NT2/D1 (cell line): ENCODE data around the gene AGBL4.

ENCODE experiments used
- DNase-seq: peaks from one replicate; pipeline ENCODE4 v3.0.0-alpha.2; 2011; ENCODE audit warnings: low read depth, low spot score
- H3K27me3 ChIP-seq: 2 replicates; pipeline ENCODE4 v1.6.0; 2011; ENCODE audit warnings: mild to moderate bottlenecking; ENCODE audit not compliant: insufficient read length, insufficient read depth
- H3K36me3 ChIP-seq: 2 replicates; pipeline ENCODE4 v1.6.1; 2011; ENCODE audit warnings: mild to moderate bottlenecking, low read length, mixed read lengths; ENCODE audit not compliant: insufficient read depth, insufficient read length
- H3K4me1 ChIP-seq: 2 replicates; pipeline ENCODE4 v1.5.1; 2011; ENCODE audit not compliant: insufficient read depth, insufficient read length
- H3K4me3 ChIP-seq: 2 replicates; pipeline ENCODE4 v1.5.1; 2011; ENCODE audit warnings: low read depth; ENCODE audit not compliant: insufficient read length
- H3K9ac ChIP-seq: 2 replicates; pipeline ENCODE4 v1.6.0; 2011; ENCODE audit warnings: low read depth; ENCODE audit not compliant: insufficient read length
- H3K9me3 ChIP-seq: 2 replicates; pipeline ENCODE4 v1.5.1; 2011; ENCODE audit warnings: mild to moderate bottlenecking, low read length; ENCODE audit not compliant: insufficient read depth
- SUZ12 ChIP-seq: IDR thresholded peaks from 2 replicates; pipeline ENCODE4 v1.6.1; 2011; ENCODE audit not compliant: insufficient read length, insufficient read depth; ENCODE audit errors: extremely low read depth
- YY1 ChIP-seq: IDR thresholded peaks from 2 replicates; pipeline ENCODE4 v1.6.1; 2011; ENCODE audit not compliant: insufficient read length, insufficient read depth
- ZNF274 ChIP-seq: IDR thresholded peaks from 2 replicates; pipeline ENCODE4 v1.6.1; 2011; ENCODE audit warnings: mild to moderate bottlenecking, low read depth, low read length

Gene AGBL4

DNA sequence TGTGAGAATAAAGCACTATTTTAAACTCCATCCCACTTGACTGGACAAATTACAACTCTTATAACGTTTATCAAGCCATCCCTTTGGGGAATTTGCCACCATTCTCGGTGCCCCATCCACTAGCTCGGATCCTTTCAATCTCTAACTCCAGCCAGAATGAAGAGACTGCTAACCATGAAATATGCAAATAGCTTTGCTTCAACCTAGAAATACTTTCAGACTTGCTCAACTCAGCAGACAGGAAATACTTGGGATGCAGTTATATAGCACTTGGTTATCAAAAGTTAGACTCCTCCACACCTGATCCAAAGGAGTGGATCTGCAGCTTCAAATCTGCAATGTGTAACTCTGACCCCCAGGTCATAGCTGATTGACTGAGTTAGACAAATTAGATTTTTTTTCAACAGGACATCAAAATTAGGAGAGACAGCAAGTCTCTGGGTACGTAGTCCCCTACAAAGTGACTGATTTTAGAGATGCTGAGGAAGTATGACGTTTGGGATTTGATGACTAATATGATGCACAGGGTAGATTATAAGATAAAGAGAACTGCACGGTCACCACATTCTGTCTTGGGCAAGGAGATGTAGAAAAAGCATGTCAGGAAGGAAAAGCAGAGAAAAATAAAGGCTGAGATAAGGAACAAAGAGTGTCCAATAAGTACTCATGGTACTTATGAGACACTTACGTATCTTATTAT, 496.0 kb downstream of the AGBL4 start:
- DNase-seq, result no peak
- Histone ChIP-seq H3K9me3 (no peaks in the 10 kb centered on the region), H3K9ac (no peak overlapping the region), H3K36me3 (no peaks in the 10 kb centered on the region), H3K4me3 (no peak overlapping the region), H3K4me1 (no peaks in the 10 kb centered on the region), H3K27me3 (no peaks in the 10 kb centered on the region)
- TF ChIP-seq SUZ12 (no peak), YY1 (no peak), ZNF274 (no peak)

DNA sequence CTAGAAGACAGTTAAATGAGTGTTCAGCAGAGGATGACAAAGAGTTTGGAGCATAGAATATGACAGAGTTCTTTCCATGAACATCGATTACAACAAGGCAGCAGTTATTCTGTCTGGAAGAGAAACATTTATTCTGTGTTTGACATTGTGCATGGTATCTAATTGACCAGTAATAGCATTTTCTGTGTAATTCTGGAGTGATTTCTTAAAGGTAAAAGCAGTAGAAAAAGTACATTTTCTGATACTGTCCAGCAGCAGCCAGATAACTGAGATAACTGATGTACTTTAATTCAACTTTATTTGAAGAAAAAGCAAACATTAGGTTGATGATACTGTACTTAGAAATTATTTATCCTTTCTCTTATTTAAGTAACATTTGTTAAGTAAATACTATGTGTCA, 497.1 kb downstream of the AGBL4 start:
- Histone ChIP-seq H3K4me1 (no peaks in the 10 kb centered on the region), H3K27me3 (no peaks in the 10 kb centered on the region), H3K4me3 (no peak overlapping the region), H3K9me3 (no peaks in the 10 kb centered on the region), H3K9ac (no peak overlapping the region), H3K36me3 (no peaks in the 10 kb centered on the region)
- TF ChIP-seq YY1 (no peak), ZNF274 (no peak), SUZ12 (no peak)
- no peak for DNase-seq

DNA sequence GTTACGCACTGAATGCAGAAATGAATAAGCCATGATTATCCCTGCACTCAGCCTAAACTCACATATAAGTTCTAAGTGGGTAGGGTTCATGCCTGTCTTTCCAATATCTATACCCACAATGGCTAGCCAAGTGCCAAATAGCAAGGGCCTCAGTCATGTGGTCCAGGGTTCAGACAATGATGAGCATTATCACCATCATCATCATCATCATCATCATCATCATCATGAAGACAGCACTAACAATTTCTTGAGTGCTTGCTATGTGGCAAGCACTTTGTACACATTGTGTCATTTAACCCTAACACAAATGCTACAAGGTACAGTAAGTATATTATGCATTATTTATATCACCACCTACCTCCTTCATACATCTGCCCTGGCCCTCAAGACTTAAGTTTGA, 500.0 kb downstream of the AGBL4 start:
- Histone ChIP-seq H3K4me1 (no peaks in the 10 kb centered on the region), H3K9ac (no peak overlapping the region), H3K36me3 (no peaks in the 10 kb centered on the region), H3K4me3 (no peak overlapping the region), H3K9me3 (no peaks in the 10 kb centered on the region), H3K27me3 (no peaks in the 10 kb centered on the region)
- DNase-seq, result no peak
- no peak for TF ChIP-seq SUZ12
- TF ChIP-seq ZNF274, result no peak
- TF ChIP-seq YY1, result no peak

DNA sequence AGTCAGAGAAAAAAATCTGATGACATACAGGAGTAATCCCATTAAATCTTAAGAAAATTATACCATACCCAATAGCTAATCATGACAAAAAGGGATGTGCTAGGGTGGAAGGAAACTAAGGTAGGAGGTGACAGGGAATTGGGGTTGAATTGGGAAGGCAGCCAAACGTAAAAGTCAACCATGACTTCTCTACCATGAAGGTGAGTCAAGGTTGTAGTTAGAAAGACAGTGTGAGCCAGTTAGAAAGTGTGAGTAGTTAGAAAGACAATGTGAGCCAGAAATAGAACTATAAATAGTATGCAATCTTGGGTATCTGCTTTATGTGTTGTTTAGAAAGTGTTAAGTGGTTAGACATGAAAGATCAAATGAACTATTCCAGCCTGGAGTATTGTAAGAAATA, 556.8 kb downstream of the AGBL4 start:
- TF ChIP-seq SUZ12, result no peak
- TF ChIP-seq YY1, result no peak
- no peak for TF ChIP-seq ZNF274

GRCh38 chr1:49465486-49466185, 558.1 kb downstream of the AGBL4 start:
- H3K36me3 ChIP-seq, result no peaks in the 10 kb centered on the region
- no peak for TF ChIP-seq SUZ12
- no peak for TF ChIP-seq YY1
- TF ChIP-seq ZNF274, result no peak
- no peak for DNase-seq
- no peaks in the 10 kb centered on the region for H3K27me3 ChIP-seq
- H3K4me3 ChIP-seq, result no peak overlapping the region
- no peak overlapping the region for H3K9ac ChIP-seq
- H3K4me1 ChIP-seq, result no peaks in the 10 kb centered on the region
- no peaks in the 10 kb centered on the region for H3K9me3 ChIP-seq

More for the DNA sequence above, 556.8 kb downstream of the AGBL4 start:
- Histone ChIP-seq H3K9me3 (no peaks in the 10 kb centered on the region), H3K4me3 (no peak overlapping the region), H3K36me3 (no peaks in the 10 kb centered on the region), H3K9ac (no peak overlapping the region), H3K27me3 (no peaks in the 10 kb centered on the region), H3K4me1 (no peaks in the 10 kb centered on the region)
- no peak for DNase-seq

GRCh38 chr1:49448200-49448599, 575.6 kb downstream of the AGBL4 start:
- DNase-seq, result no peak

DNA sequence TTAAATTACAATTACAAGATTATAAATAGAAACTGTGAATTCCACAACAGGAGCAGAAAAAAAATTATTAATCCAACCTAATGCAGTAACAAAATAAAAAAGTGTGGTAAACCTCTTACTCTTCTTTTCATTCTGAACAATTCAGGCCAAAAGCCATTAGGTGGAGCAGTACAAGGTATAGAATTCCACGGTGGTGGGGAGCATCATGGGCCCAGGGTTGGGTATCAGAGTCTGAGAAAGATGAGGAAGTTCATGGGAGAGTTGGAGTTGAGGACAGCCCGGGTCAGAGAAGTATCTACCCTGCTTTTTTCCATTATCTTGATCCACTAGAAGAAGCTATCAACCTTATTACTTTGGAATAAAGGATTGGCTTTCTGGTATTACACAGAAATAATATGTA, 586.9 kb downstream of the AGBL4 start:
- no peak overlapping the region for H3K4me3 ChIP-seq
- TF ChIP-seq YY1, result no peak
- no peak for TF ChIP-seq ZNF274
- no peak for TF ChIP-seq SUZ12
- H3K4me1 ChIP-seq, result no peaks in the 10 kb centered on the region
- no peak overlapping the region for H3K9ac ChIP-seq
- no peak for DNase-seq
- H3K9me3 ChIP-seq, result peaks cover 6% of the 10 kb centered on the region; the same call in 1 of the 2 replicates
- no peaks in the 10 kb centered on the region for H3K36me3 ChIP-seq
- H3K27me3 ChIP-seq, result no peaks in the 10 kb centered on the region

More at GRCh38 chr1:49448200-49448599, 575.6 kb downstream of the AGBL4 start:
- Histone ChIP-seq H3K4me1 (no peaks in the 10 kb centered on the region), H3K9ac (no peak overlapping the region), H3K4me3 (no peak overlapping the region), H3K36me3 (no peaks in the 10 kb centered on the region), H3K9me3 (no peaks in the 10 kb centered on the region), H3K27me3 (no peaks in the 10 kb centered on the region)
- TF ChIP-seq ZNF274 (no peak), YY1 (no peak), SUZ12 (no peak)
